CD14-positive monocyte (primary cell): ENCODE data around the gene DLX6. TPM values are rescaled to one million over a fixed set of nuclear protein-coding genes. Genes with fewer than 3 reads are reported as not detected.

Experiments
- DNase-seq, 3 donors: peaks; one replicate each; pipeline ENCODE4 v3.0.0-alpha.2; 2011 to 2022
- H2AFZ ChIP-seq: 2 replicates; pipeline ENCODE4 v1.6.0; 2012; ENCODE audit warnings: mild to moderate bottlenecking, low read depth, low read length, inconsistent platforms; ENCODE audit not compliant: insufficient read depth, poor library complexity, severe bottlenecking
- H3K27ac ChIP-seq, 2 donors: 1 replicate in 1 of 2; 2 replicates in 1 of 2; pipeline ENCODE4 v1.5.1; 2012 to 2013; ENCODE audit warnings: low read length in 2 of 2, control low read depth in 1 of 2, inconsistent platforms in 1 of 2, low read depth in 1 of 2, mild to moderate bottlenecking in 1 of 2
- H3K27me3 ChIP-seq, 2 donors: one replicate each; pipeline versions ENCODE4 v1.6.0 to v1.6.1; 2011 to 2013; ENCODE audit warnings: low read length in 2 of 2; ENCODE audit not compliant: control insufficient read depth in 2 of 2, insufficient read depth in 2 of 2
- H3K36me3 ChIP-seq, 2 donors: replicated peaks in 1 of 2; 1 replicate in 1 of 2; 2 replicates in 1 of 2; pipeline versions ENCODE4 v1.5.1 to v1.6.1; 2012 to 2013; ENCODE audit warnings: low read length in 2 of 2, control low read depth in 1 of 2, inconsistent platforms in 1 of 2, mild to moderate bottlenecking in 1 of 2; ENCODE audit not compliant: insufficient read depth in 2 of 2, control insufficient read depth in 1 of 2
- H3K4me1 ChIP-seq, 2 donors: 1 replicate in 1 of 2; 2 replicates in 1 of 2; pipeline versions ENCODE4 v1.5.1 to v1.6.1; 2012 to 2013; ENCODE audit warnings: low read length in 2 of 2, control low read depth in 1 of 2, inconsistent platforms in 1 of 2, mild to moderate bottlenecking in 1 of 2, moderate library complexity in 1 of 2; ENCODE audit not compliant: insufficient read depth in 2 of 2, control insufficient read depth in 1 of 2
- H3K4me2 ChIP-seq: replicated peaks from 2 replicates; pipeline ENCODE3; 2012; ENCODE audit warnings: low read length, moderate library complexity, mild to moderate bottlenecking; ENCODE audit not compliant: poor library complexity, severe bottlenecking; ENCODE audit errors: extremely low read depth
- H3K4me3 ChIP-seq, 3 experiments: fragments of 200-600 bp in 1 of 3; sonication (generic) in 1 of 3; replicated peaks in 1 of 3; 1 replicate in 2 of 3; 2 replicates in 1 of 3; pipeline ENCODE4 v1.5.1; 2011 to 2013; ENCODE audit warnings: low read length in 3 of 3, mild to moderate bottlenecking in 3 of 3, control low read depth in 2 of 3, low read depth in 2 of 3, inconsistent platforms in 1 of 3, moderate library complexity in 1 of 3
- H3K79me2 ChIP-seq: 2 replicates; pipeline ENCODE4 v1.6.0; 2012; ENCODE audit warnings: mild to moderate bottlenecking, control low read depth, inconsistent platforms, low read length, moderate library complexity; ENCODE audit not compliant: insufficient read depth
- H3K9ac ChIP-seq: 2 replicates; pipeline ENCODE4 v1.6.0; 2017; ENCODE audit warnings: low read length, mild to moderate bottlenecking; ENCODE audit not compliant: insufficient read depth, poor library complexity, severe bottlenecking
- H3K9me3 ChIP-seq, 2 donors: replicated peaks in 1 of 2; 1 replicate in 1 of 2; 2 replicates in 1 of 2; pipeline versions ENCODE4 v1.5.1 to v1.6.1; 2012 to 2013; ENCODE audit warnings: low read length in 2 of 2, control low read depth in 1 of 2; ENCODE audit not compliant: control insufficient read depth in 1 of 2, insufficient read depth in 1 of 2
- H4K20me1 ChIP-seq: 2 replicates; pipeline ENCODE4 v1.6.0; 2012; ENCODE audit warnings: mild to moderate bottlenecking, low read length, control low read depth, moderate library complexity; ENCODE audit not compliant: insufficient read depth
- H3K27ac Mint-ChIP-seq, 7 donors: one replicate each; pipeline ENCODE4 v1.8.0; 2020; ENCODE audit warnings: mild to moderate bottlenecking in 7 of 7, mixed read lengths in 7 of 7, moderate library complexity in 6 of 7, inconsistent platforms in 2 of 7
- H3K27me3 Mint-ChIP-seq, 3 donors: one replicate each; pipeline ENCODE4 v1.8.0; 2021 to 2022; ENCODE audit warnings: low read depth in 3 of 3, mild to moderate bottlenecking in 3 of 3, mixed read lengths in 3 of 3, moderate library complexity in 3 of 3, inconsistent platforms in 1 of 3
- H3K36me3 Mint-ChIP-seq, 2 donors: one replicate each; pipeline ENCODE4 v1.8.0; 2020; ENCODE audit warnings: mixed read lengths in 2 of 2, inconsistent platforms in 1 of 2, mild to moderate bottlenecking in 1 of 2
- H3K4me1 Mint-ChIP-seq: one replicate; pipeline ENCODE4 v1.8.0; 2020; ENCODE audit warnings: mild to moderate bottlenecking, mixed read lengths
- H3K4me3 Mint-ChIP-seq, 2 donors: one replicate each; pipeline ENCODE4 v1.8.0; 2020; ENCODE audit warnings: mild to moderate bottlenecking in 2 of 2, mixed read lengths in 2 of 2, moderate library complexity in 1 of 2
- H3K9me3 Mint-ChIP-seq, 7 donors: one replicate each; pipeline ENCODE4 v1.8.0; 2020 to 2022; ENCODE audit warnings: mixed read lengths in 7 of 7, mild to moderate bottlenecking in 6 of 7, moderate library complexity in 6 of 7, inconsistent platforms in 2 of 7
- CTCF ChIP-seq: fragments of 200-600 bp; IDR thresholded peaks from one replicate; pipeline ENCODE4 v1.8.0; 2022; ENCODE audit warnings: antibody characterized with exemption, mild to moderate bottlenecking
- WGBS: methylation state at CpG from one replicate; pipeline ENCODE4 v1.1.5; 2013; ENCODE audit warnings: missing lambda C conversion rate; ENCODE audit not compliant: insufficient coverage; 5-methylcytosine and 5-hydroxymethylcytosine counted together
- intact Hi-C, 2 donors: fragments of 100-400 bp; cut with micrococcal nuclease; formaldehyde crosslinking; loops; one replicate each; pipeline versions ENCODE4 v1.15.0 to v1.15.1; 2023
- polyA plus RNA-seq, 3 donors: library from polyadenylated mRNA; depleted of rRNA in 1 of 3; unstranded in 2 of 3; stranded (reverse) in 1 of 3; fragments of 300-500 nt in 2 of 3; fragments of >200 nt in 1 of 3; fragmentation: Illumina TruSeq in 2 of 3; gene quantifications; 1 replicate in 2 of 3; 2 replicates in 1 of 3; pipeline ENCODE4 v1.2.3, GENCODE V29; 2012 to 2021

The DLX6 gene
- polyA plus RNA-seq, 3 donors = not detected

GRCh38 chr7:96993980-96994379 is 11.4 kb upstream of the DLX6 start:
- H4K20me1 ChIP-seq = no peaks in the 10 kb centered on the region
- H3K4me2 ChIP-seq = no peak overlapping the region
- H3K27me3 Mint-ChIP-seq = peaks cover 94 to 95% (median 94%) of the 10 kb centered on the region in 3 donors
- peaks cover 93 to 97% of the 10 kb centered on the region in 2 donors for H3K27me3 ChIP-seq
- peaks cover 9% of the 10 kb centered on the region for H3K4me1 Mint-ChIP-seq
- H3K27ac ChIP-seq = no peak overlapping the region
- no CpG with 5 or more reads among the region's 1 CpG for WGBS
- H2AFZ ChIP-seq = no peak overlapping the region
- intact Hi-C loops = no loop called here
- H3K79me2 ChIP-seq = no peaks in the 10 kb centered on the region
- H3K9me3 ChIP-seq = peaks cover 6 to 75% of the 10 kb centered on the region in 2 donors
- peaks cover 9 to 46% (median 36%) of the 10 kb centered on the region in 7 donors for H3K9me3 Mint-ChIP-seq
- peaks cover 0 to 6% of the 10 kb centered on the region in 2 donors for H3K36me3 Mint-ChIP-seq
- no peak for DNase-seq
- H3K4me1 ChIP-seq = no peaks in the 10 kb centered on the region
- H3K4me3 Mint-ChIP-seq = peak overlapping the region in 1 of 2 donors; percentile 81
- no peak overlapping the region for H3K27ac Mint-ChIP-seq
- no peak overlapping the region for H3K9ac ChIP-seq
- H3K36me3 ChIP-seq = no peaks in the 10 kb centered on the region
- TF ChIP-seq CTCF = no peak
- no peak overlapping the region for H3K4me3 ChIP-seq

- Mint-ChIP-seq H3K36me3 (peaks cover 0 to 6% of the 10 kb centered on the region in 2 donors), H3K4me1 (peaks cover 9% of the 10 kb centered on the region), H3K27ac (no peak overlapping the region), H3K4me3 (peak overlapping the region in 1 of 2 donors; percentile 53), H3K9me3 (peaks cover 9 to 45% (median 35%) of the 10 kb centered on the region in 7 donors), H3K27me3 (peaks cover 95 to 97% (median 96%) of the 10 kb centered on the region in 3 donors)
- H3K4me2 ChIP-seq = no peak overlapping the region
- no peak overlapping the region for H3K27ac ChIP-seq
- peaks cover 6 to 71% of the 10 kb centered on the region in 2 donors for H3K9me3 ChIP-seq
- no peak for TF ChIP-seq CTCF
- no peaks in the 10 kb centered on the region for H3K4me1 ChIP-seq
- H3K36me3 ChIP-seq = no peaks in the 10 kb centered on the region
- no peaks in the 10 kb centered on the region for H4K20me1 ChIP-seq
- WGBS = no CpG with 5 or more reads among the region's 6 CpGs
- H3K27me3 ChIP-seq = peaks cover 92 to 97% of the 10 kb centered on the region in 2 donors
- H3K4me3 ChIP-seq = no peak overlapping the region
- intact Hi-C loops = no loop called here
- H3K79me2 ChIP-seq = no peaks in the 10 kb centered on the region
- no peak for DNase-seq
- no peak overlapping the region for H3K9ac ChIP-seq
- H2AFZ ChIP-seq = no peak overlapping the region
Observed at GRCh38 chr7:96995406-96996110, 9.8 kb upstream of the DLX6 start.
